HT1080 (cell line): Measurements from ENCODE around the gene LHX6. TPM values are rescaled to one million over a fixed set of nuclear protein-coding genes. Genes with fewer than 3 reads are reported as not detected.

Experiments
- DNase-seq: peaks from one replicate; pipeline ENCODE4 v3.0.0-alpha.2; 2015; ENCODE audit warnings: low read depth
- total RNA-seq: library from RNA; depleted of rRNA; stranded (reverse); fragments of >200 nt; shearing (Covaris generic); gene quantifications from 2 replicates; pipeline ENCODE4 v1.2.3, GENCODE V29; 2014

LHX6 gene
- total RNA-seq, 1 experiment from 2014 or later = 1.4 TPM

DNA sequence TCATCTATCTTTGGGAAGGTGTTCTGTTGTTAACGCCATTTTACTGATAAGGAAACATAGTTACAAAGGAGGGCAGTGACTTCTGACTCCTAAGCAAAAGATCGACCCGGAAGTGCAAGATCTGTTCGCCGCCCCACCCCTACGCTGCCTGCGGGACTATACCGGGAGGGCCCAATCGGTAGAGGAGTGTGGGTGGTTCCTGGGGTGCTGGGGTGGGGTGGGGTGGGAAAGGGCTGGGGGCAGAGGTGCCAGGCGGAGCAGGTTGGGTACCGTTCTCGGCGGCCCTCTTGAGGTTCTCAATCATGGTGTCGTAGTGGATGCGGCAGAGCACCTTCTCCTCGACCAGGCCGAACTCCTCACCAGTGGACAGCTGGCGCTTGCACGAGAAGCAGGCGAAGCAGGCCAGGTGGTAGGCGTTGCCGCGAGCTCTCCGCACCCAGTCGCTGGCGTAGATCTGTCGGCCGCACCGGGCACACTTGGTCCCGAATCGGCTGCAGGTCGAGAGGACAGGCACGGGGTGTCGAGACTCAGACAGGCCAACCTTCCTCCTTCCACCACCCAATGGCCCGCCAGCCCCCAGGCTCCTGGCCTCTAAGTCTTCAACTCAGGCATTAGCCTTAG, 11.8 kb downstream of the LHX6 start:
- no peak for DNase-seq

DNA sequence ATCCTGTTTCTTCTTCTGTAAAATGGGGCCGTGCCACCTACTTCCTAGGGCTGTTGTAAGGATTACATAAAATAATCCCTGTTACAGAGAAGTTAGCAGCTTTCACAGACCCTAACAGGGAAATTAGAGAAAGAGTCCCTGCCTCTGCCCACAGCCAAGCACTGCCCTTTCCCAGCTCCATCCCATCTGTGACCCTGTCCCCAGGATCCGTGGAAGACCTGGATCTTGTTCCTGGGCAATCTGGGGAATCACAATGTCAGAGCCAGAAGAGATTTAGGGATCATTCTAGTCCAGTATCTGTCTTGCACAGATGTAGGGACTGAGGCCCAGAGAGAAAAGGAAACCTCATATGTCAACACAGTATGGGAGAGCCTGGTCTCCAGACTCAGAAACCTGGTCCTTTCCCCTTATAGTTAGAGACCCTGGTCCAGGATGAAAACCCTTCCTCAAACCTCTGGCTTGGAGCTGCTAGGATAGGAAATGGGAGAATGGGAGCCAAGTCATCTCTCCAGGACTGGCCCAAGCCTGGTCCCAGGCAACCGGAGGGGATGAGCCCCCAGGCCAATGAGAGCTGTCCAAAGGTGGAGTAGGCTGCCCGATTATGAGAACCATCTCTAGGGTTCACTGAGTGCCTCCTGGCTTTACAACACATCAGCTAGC, 12.5 kb downstream of the LHX6 start:
- no peak for DNase-seq

DNA sequence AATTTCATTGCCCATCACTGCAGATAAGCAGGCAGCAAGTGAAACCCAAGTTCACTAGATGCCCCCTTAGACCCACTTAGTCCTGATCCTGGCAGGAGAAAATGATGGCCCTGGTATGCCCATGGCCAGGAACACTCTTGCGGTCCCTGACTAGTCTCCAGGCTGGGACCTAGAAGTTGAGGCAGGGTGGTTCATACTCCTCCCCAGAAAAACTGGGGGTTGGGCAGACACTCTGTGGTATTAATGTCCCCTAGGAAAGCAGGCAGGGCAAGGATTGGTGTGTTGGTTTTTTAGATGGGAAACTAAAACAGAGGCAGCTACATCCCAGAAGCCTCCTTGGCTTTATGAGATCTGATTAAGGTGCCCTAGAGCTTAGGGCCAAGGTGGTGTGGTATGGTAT, 13.1 kb downstream of the LHX6 start:
- no peak for DNase-seq

DNA sequence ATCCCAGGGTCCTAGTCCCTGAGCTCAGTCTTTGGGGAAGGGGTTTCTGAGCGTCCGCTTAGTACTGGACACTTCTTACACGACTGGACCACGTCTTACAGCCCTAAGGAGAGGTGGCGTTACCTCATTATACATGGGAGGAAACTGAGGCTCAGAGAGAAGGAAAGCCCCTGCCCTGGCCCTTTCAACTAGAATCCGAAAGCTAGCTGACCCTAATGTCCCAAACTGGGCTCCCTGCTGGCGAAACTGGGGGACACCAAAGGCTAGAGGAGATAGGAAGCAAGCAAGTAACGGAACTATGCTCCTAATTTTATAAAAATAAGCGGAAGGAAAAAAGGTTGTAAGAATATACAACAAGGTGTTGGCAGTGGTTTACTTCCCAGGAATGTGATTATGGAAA, 14.2 kb downstream of the LHX6 start:
- DNase-seq = no peak

DNA sequence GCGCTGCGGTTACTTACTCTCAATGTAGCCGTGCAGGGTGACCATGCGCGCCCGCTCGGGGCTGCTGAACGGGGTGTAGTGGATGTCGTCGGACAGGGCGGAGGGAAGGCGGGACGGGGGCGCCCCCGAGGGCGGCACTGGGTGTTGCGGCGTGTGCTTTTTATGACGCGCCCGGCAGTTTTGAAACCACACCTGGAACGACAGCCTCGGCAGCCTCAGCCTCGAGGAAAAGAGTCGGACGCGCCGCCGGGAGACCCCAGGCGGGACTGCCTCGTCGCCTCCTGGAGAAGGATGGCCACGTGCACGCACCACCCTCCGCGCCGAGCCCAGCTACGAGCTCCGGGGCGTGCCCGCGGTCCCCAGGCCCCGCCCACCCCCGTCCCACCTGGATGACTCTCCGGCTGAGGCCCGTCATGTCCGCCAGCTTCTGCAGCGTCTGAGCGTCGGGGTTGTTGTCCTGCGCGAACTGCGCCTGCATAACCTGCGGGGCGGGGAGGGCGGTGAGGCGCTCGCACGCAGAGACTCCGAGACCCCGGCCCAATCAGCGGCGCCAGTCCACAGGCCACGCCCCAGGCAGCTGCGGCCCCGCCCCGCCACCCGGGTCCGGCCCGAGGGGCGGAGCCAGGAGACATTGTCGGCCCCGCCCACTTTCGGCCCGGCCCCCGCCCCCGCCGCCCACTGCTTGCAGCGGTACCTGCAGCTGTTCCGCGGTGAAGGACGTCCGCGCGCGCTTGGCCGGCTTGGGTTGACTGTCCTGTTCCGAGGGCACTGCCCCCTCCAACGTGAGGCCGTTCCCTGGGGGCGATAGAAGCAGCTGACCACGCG, 15.0 kb downstream of the LHX6 start:
- DNase-seq = peak; percentile 58

DNA sequence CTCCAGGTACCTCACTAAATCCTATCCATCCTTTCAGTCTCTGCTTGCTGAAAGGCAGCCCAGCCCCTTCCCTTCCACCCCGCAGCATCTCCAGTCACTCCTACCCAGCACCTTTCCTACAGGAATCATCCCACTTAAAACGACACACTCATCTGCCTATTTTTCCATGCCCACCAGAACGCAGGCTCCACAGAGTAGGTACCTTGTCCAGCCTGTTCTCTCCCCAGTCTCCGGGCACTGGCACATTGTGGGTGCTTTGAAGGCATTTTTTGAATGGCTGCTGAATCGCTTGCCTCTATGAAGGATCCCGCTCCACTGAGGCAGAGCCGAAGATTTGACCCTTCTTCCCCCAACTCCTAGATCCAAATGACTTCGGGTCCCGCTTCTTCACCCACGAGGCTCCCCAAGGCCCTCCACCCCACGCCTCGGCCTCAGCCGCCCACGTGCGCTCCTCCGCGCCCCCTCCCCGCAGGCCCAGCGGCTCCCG, 15.6 kb downstream of the LHX6 start:
- no peak for DNase-seq

DNA sequence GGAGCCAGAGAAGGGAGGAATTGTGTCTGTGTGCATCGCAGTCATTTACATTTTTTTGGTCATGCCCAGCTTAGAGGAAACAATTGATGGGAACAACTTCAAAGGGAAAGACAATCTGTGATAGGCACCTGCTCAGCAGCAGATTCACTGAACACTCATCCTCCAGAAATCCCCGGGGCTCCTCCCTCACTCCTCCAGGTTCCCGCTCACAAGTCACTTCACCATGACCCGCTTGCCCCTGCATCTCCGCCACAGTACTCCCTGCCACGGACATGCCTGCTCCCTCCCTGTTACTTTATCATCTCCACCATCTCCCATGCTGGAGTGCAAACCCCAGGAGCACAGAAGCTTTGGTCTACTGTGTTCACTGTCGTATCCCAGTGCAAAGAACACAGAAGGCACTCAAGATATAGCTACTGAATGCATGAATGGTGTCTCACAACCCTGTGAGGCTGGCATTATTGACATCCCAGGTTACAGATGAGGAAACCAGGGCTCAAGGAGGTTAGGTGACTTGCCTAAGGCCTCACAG, 16.2 kb downstream of the LHX6 start:
- DNase-seq = no peak

DNA sequence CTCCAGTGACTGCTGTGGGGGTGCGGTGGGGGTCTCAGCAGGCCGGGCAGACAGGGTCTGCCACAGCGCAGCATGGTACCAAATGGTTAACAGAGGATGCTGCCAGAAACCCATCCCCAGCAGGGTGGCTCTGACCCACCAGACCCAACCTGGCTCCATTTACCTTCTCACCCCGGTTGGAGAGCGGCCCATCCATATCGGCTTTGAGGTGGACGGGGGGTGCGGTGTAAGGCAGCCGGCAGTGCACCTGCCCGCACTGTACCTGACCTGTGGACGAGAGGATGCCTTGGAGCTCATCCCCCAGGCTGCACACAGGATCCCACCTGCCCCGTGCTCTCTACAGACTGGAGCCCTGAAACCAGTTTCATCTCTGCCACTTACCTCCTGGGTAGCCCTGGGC, 19.3 kb downstream of the LHX6 start:
- DNase-seq = no peak

DNA sequence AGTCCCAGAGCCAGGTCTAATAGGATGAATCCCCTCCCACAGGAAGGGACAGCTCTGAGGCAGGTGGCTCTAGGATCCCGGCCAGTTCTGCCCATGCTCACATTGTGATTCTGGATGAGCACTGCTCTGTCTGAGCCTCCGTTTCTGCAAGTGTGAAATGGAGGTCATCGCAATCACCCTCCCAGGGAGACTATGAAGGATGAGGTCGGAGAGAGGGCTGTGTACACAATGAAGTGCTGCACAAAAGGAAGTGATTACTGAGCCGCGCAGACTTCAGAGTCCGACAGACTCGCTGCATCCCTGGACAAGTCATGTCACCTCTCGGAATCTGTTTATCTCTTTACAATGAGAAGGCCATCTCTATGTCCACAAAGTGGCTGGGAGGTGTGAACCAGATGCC, 21.7 kb downstream of the LHX6 start:
- no peak for DNase-seq

DNA sequence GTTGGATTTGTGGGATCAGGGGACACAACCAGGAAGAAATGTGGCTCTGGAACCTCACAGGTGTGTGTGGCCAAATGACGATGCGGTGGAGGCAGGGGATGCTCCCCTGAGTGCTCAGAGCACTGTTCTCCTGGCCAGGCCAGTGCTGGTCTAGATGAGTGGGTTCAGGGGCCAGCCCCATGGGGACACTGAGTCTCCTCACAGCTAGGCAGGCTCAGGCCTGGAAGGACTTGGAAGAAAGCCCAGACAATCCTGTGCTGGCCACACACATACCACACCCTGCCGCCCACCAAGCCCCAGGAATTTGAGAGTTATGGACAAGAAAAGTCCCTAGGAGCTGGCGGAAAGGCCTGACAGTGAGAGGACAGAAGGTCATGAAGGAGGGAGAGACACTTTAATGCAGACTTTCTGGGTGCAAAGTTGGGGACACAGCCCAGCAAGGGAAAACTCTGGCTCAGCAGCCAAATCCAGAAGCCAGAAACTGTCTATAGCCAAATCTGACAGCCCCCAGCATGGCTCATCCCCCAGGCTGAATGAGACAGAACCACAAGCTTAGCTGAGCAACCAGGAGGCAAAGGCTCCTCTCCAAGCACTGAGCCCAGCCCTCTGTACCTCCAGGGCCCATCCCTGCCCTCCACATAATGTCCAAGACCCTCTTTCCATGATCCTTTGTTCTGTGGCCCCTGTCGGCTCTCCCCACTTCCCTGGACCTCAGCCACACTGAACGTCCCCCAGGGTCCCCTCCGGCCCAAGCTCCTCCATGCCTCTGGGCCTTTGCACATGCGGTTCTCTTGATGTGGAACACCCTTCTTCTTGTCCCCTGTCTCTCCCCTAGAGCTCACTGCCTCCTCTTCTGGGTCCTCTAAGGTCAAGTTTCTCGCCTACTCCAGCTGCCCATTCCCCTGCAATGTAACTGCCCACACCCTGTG, 22.4 kb downstream of the LHX6 start:
- peak; percentile 43 for DNase-seq

DNA sequence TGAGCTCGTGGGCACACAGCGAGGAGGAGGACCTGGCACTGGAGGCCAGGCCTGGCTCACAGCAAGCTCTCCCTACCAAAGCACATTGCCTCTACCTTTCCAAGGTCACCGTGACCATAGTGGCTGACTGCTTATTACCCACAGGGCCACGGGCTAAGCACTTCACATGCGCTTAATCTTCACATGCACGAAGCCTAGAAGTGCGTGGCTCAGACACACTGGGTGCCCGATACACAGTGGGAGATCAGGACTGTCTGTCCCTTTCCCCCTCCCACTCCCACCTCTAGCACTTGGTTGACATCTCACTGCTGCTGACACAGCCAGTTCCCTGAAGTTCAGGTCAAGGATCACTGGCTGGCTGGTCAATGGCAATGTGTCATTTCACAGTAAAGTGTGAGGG, 23.6 kb downstream of the LHX6 start:
- DNase-seq = no peak

DNA sequence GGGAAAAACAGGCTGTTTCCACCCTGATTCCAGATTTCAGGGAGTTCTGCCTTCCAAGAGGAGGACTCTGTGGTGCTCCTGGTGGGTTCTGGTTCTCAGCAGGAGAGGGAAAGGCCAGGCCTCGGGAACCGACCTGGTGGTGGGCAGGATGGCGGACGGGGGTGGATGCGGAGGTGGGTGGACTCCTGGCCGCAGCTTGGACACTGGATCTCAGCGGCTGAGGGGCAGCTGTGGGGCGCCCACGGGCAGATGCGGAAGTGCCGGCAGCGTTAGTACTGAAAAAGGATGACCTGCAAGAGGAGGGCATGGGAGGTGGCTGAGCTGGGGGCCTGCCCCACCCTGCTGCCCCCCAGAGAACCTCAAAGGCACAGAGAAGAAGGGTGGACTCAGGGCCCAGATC, 24.3 kb downstream of the LHX6 start:
- no peak for DNase-seq

DNA sequence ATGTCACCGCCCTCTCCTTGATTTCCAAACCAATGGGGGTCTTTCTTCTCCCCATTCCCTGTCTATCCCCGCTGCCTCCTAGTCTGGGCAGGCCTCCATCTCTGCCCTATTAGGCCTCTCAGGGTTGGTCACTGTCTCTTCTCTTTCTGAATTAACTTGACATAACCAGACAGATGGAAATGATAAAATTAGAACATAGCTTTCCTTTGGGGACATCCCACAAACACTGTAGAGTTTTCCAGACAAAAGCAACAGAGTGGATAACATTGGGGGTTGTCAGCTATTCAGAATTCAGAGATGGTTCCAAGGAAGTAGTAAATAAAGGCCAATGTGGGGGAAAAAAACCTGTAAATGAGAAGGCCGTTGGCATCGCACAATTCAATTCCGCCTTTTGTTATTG, 24.7 kb downstream of the LHX6 start:
- no peak for DNase-seq

DNA sequence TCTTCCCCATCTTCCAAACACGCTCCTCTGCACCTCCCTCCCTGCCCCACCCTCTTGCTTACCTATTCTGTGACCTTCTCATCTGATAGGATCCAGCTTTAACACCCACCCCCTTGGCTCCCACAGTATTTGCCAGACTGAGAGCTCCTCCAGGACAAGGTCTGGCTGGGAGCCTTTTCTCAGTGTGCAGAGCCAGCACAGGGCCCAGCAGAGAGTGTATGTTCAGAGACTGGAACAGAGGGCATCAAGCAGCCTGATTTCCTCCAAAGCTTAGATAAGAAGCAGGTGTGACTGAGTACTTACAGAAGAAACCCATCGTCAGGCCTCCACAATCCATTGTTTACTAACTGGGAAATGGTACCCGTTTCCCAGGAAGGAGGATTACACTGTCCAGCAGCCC, 26.6 kb downstream of the LHX6 start:
- DNase-seq = no peak

DNA sequence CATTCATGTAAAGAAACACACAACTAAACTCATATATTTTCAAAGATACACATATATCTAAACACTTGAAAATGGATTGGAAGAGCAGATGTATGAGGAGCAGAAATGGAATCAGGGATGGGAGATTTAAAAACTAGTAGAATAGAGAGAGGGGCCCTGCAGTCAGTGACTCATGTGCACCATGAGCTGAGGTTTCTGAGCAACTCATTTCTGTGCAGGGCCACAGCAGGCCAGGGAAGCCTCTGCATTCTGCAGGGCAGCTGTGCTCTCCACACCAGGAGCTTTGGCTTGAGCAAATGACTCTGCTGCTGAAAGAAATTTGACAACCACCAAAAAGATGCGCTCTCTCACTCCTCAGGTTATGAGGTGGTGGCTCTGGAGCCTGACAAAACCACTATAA, 27.1 kb downstream of the LHX6 start:
- DNase-seq = peak; percentile 67

DNA sequence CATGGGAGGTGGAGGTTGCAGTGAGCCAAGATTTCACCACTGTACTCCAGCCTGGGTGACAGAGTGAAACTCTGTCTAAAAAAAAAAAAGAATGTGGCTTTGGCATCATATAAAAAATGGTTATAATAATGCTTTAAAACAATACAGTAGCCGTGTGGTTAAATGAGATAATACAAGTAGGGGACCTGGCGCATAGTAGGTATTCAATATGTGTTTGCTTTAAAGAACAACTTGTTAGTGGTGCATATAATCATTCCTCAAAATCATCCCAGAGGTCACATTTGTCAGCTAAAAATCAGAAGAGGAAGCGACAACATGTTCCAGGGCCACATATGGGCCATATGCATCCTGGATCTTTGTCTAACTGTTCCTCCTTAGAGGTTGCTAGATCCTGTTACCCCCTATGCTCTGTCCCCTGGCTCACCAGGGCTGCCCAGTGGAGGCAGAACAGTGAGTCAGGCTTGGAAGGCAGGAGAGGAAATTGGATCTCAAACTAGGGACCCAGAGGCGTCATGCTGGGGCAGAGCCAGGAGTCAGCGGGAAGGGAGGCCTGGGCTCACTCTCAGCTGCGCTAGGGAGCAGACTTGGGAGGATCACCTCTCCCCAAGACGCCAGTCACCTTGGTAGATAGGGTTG, 27.7 kb downstream of the LHX6 start:
- peak; percentile 87 for DNase-seq

DNA sequence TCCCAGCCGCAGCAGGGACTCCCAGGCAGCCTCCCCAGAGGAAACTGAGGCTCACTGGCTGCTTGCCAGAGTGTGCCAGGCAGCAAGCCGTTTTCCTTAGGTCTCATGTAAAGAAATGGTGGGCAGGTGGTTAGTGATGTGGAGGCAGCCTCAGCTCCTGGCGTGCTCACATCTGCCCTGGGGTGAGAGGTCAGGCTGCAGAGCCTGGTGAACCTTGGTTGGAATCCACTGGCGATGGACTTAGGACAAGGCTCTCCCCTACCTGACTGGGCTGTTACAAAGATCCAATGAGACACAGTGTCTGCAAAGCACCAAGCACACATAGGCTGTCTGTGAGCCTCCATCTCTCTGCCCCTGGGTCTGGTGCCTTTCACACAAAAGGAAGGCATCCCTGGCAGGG, 30.9 kb downstream of the LHX6 start:
- DNase-seq = no peak

DNA sequence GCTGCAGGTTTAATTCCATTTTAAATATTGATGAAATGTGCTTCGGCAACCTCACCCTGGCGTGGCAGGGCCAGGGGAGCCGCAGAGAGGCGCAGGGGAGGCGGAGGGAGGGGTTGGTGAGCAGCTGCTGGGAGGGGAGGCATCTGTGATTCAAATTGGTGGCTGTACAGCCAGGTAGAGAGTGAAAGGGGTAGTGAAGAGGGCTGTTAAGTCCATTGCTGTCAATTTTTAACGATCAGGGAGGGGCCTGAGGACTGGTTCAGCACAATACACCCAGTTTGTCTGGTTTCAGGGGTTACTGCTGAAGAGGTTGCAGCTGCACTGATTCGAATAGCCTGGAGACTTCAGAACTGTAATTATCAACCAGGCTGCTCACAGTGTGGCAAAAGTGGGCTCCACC, 31.3 kb downstream of the LHX6 start:
- DNase-seq = no peak

DNA sequence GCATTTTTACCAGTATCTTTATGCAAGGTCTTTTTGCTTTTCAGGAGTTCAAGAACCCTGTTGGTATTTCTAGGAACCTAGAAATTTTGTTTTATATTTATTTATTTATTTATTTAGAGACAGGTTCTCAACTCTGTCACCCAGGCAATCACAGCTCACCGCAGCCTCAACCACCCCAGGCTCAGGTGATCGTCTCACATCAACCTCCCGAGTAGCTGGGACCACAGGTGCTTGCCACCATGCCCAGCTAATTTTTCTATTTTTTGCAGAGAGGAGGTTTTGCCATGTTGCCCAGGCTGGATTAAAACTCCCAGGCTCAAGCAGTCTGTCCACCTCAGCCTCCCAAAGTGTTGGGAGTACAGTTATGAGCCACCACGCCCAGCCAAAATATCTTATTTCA, 32.9 kb downstream of the LHX6 start:
- no peak for DNase-seq

DNA sequence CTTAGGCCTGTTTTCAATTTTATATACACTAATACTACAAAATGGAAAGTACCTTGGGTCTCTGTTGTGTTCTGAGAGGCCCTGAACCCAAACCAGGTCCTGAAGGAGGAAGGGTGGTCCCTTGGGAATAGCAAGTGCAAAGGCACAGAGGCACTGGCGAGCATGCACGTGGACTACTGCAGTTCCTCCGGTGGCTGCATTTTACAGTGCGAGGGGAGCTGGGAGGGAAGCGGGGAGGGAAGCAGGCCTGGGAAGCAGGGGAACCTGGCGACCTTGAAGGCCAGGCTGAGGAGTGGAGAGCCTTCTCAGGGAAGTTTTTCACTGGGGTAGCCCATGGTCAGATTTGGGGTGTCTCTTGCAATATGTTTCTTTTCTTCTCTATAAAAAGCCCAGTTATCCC, 35.1 kb downstream of the LHX6 start:
- no peak for DNase-seq
